Activated naive CD8-positive, alpha-beta T cell (primary cell): ENCODE results near the gene NMNAT3.

Source experiments
- H3K27ac Mint-ChIP-seq: one replicate; pipeline ENCODE4 v1.8.0; 2021; ENCODE audit warnings: mixed read lengths
- H3K27me3 Mint-ChIP-seq: one replicate; pipeline ENCODE4 v1.8.0; 2021; ENCODE audit warnings: mixed read lengths
- H3K36me3 Mint-ChIP-seq: one replicate; pipeline ENCODE4 v1.8.0; 2021; ENCODE audit warnings: mixed read lengths
- H3K4me1 Mint-ChIP-seq: one replicate; pipeline ENCODE4 v1.8.0; 2021; ENCODE audit warnings: low read depth, mixed read lengths
- H3K4me3 Mint-ChIP-seq: one replicate; pipeline ENCODE4 v1.8.0; 2021; ENCODE audit warnings: mild to moderate bottlenecking, mixed read lengths
- H3K9me3 Mint-ChIP-seq: one replicate; pipeline ENCODE4 v1.8.0; 2021; ENCODE audit warnings: low read depth, mixed read lengths

The NMNAT3 gene

GRCh38 chr3:139659511-139659910, 18.3 kb downstream of the NMNAT3 start:
- Mint-ChIP-seq H3K27ac (no peak overlapping the region), H3K4me1 (no peaks in the 10 kb centered on the region), H3K4me3 (no peak overlapping the region), H3K27me3 (no peaks in the 10 kb centered on the region), H3K36me3 (peaks cover 12% of the 10 kb centered on the region), H3K9me3 (no peaks in the 10 kb centered on the region)

- no peaks in the 10 kb centered on the region for H3K9me3 Mint-ChIP-seq
- H3K27me3 Mint-ChIP-seq = no peaks in the 10 kb centered on the region
- H3K36me3 Mint-ChIP-seq = peaks cover 12% of the 10 kb centered on the region
- H3K4me1 Mint-ChIP-seq = no peaks in the 10 kb centered on the region
- no peak overlapping the region for H3K27ac Mint-ChIP-seq
- no peak overlapping the region for H3K4me3 Mint-ChIP-seq
Measured at GRCh38 chr3:139657936-139658335, 19.8 kb downstream of the NMNAT3 start.

- Mint-ChIP-seq H3K4me1 (no peaks in the 10 kb centered on the region), H3K4me3 (no peak overlapping the region), H3K9me3 (no peaks in the 10 kb centered on the region), H3K36me3 (peaks cover 12% of the 10 kb centered on the region), H3K27ac (no peak overlapping the region), H3K27me3 (no peaks in the 10 kb centered on the region)
Measured at GRCh38 chr3:139657434-139657833, 20.3 kb downstream of the NMNAT3 start.

- Mint-ChIP-seq H3K27ac (no peak overlapping the region), H3K4me3 (no peak overlapping the region), H3K27me3 (no peaks in the 10 kb centered on the region), H3K36me3 (peaks cover 12% of the 10 kb centered on the region), H3K9me3 (no peaks in the 10 kb centered on the region), H3K4me1 (no peaks in the 10 kb centered on the region)
Measured at GRCh38 chr3:139655909-139656595, 21.7 kb downstream of the NMNAT3 start.

- H3K4me3 Mint-ChIP-seq = no peak overlapping the region
- H3K27ac Mint-ChIP-seq = no peak overlapping the region
- no peaks in the 10 kb centered on the region for H3K9me3 Mint-ChIP-seq
- no peaks in the 10 kb centered on the region for H3K4me1 Mint-ChIP-seq
- no peaks in the 10 kb centered on the region for H3K27me3 Mint-ChIP-seq
- peaks cover 7% of the 10 kb centered on the region for H3K36me3 Mint-ChIP-seq
Measured at GRCh38 chr3:139654637-139655365, 23.0 kb downstream of the NMNAT3 start.

GRCh38 chr3:139653582-139653981, 24.2 kb downstream of the NMNAT3 start:
- H3K27ac Mint-ChIP-seq = no peak overlapping the region
- no peaks in the 10 kb centered on the region for H3K9me3 Mint-ChIP-seq
- peaks cover 4% of the 10 kb centered on the region for H3K36me3 Mint-ChIP-seq
- no peaks in the 10 kb centered on the region for H3K27me3 Mint-ChIP-seq
- H3K4me1 Mint-ChIP-seq = no peaks in the 10 kb centered on the region
- H3K4me3 Mint-ChIP-seq = no peak overlapping the region

- Mint-ChIP-seq H3K36me3 (peaks cover 3% of the 10 kb centered on the region), H3K4me1 (no peaks in the 10 kb centered on the region), H3K27ac (no peak overlapping the region), H3K9me3 (no peaks in the 10 kb centered on the region), H3K4me3 (no peak overlapping the region), H3K27me3 (no peaks in the 10 kb centered on the region)
Measured at GRCh38 chr3:139652561-139652960, 25.2 kb downstream of the NMNAT3 start.

- Mint-ChIP-seq H3K4me1 (peaks cover 3% of the 10 kb centered on the region), H3K9me3 (peaks cover 8% of the 10 kb centered on the region)
Measured at GRCh38 chr3:139647866-139648435, 29.8 kb downstream of the NMNAT3 start.

GRCh38 chr3:139646512-139646911, 31.3 kb downstream of the NMNAT3 start:
- peaks cover 6% of the 10 kb centered on the region for H3K4me1 Mint-ChIP-seq
- H3K9me3 Mint-ChIP-seq = peaks cover 8% of the 10 kb centered on the region
- no peaks in the 10 kb centered on the region for H3K27me3 Mint-ChIP-seq
- H3K36me3 Mint-ChIP-seq = peaks cover 5% of the 10 kb centered on the region
- H3K27ac Mint-ChIP-seq = no peak overlapping the region
- no peak overlapping the region for H3K4me3 Mint-ChIP-seq

More at GRCh38 chr3:139647866-139648435, 29.8 kb downstream of the NMNAT3 start:
- Mint-ChIP-seq H3K4me3 (no peak overlapping the region), H3K36me3 (peaks cover 5% of the 10 kb centered on the region), H3K27me3 (no peaks in the 10 kb centered on the region), H3K27ac (no peak overlapping the region)

GRCh38 chr3:139642996-139643395, 34.8 kb downstream of the NMNAT3 start:
- H3K27ac Mint-ChIP-seq = no peak overlapping the region
- no peaks in the 10 kb centered on the region for H3K27me3 Mint-ChIP-seq
- H3K4me1 Mint-ChIP-seq = peaks cover 6% of the 10 kb centered on the region
- H3K4me3 Mint-ChIP-seq = no peak overlapping the region
- H3K36me3 Mint-ChIP-seq = peaks cover 11% of the 10 kb centered on the region
- peaks cover 8% of the 10 kb centered on the region for H3K9me3 Mint-ChIP-seq

- H3K9me3 Mint-ChIP-seq = peaks cover 8% of the 10 kb centered on the region
- H3K27me3 Mint-ChIP-seq = no peaks in the 10 kb centered on the region
- peaks cover 11% of the 10 kb centered on the region for H3K36me3 Mint-ChIP-seq
Measured at GRCh38 chr3:139640456-139640855, 37.3 kb downstream of the NMNAT3 start.

GRCh38 chr3:139639662-139640061, 38.1 kb downstream of the NMNAT3 start:
- Mint-ChIP-seq H3K4me3 (no peak overlapping the region), H3K36me3 (peaks cover 11% of the 10 kb centered on the region), H3K9me3 (peaks cover 8% of the 10 kb centered on the region), H3K4me1 (peaks cover 6% of the 10 kb centered on the region), H3K27ac (no peak overlapping the region), H3K27me3 (no peaks in the 10 kb centered on the region)

More at GRCh38 chr3:139640456-139640855, 37.3 kb downstream of the NMNAT3 start:
- H3K4me3 Mint-ChIP-seq = no peak overlapping the region
- peaks cover 6% of the 10 kb centered on the region for H3K4me1 Mint-ChIP-seq
- H3K27ac Mint-ChIP-seq = no peak overlapping the region

- H3K36me3 Mint-ChIP-seq = peaks cover 18% of the 10 kb centered on the region
- H3K9me3 Mint-ChIP-seq = no peaks in the 10 kb centered on the region
- no peak overlapping the region for H3K27ac Mint-ChIP-seq
- peaks cover 6% of the 10 kb centered on the region for H3K4me1 Mint-ChIP-seq
- H3K4me3 Mint-ChIP-seq = no peak overlapping the region
- no peaks in the 10 kb centered on the region for H3K27me3 Mint-ChIP-seq
Measured at GRCh38 chr3:139638518-139638917, 39.3 kb downstream of the NMNAT3 start.

- Mint-ChIP-seq H3K36me3 (peaks cover 22% of the 10 kb centered on the region), H3K4me1 (no peaks in the 10 kb centered on the region), H3K9me3 (no peaks in the 10 kb centered on the region), H3K27me3 (no peaks in the 10 kb centered on the region), H3K4me3 (no peak overlapping the region), H3K27ac (no peak overlapping the region)
Measured at GRCh38 chr3:139636511-139636910, 41.3 kb downstream of the NMNAT3 start.

- peaks cover 22% of the 10 kb centered on the region for H3K36me3 Mint-ChIP-seq
- no peaks in the 10 kb centered on the region for H3K4me1 Mint-ChIP-seq
- H3K27me3 Mint-ChIP-seq = no peaks in the 10 kb centered on the region
- H3K27ac Mint-ChIP-seq = no peak overlapping the region
- no peaks in the 10 kb centered on the region for H3K9me3 Mint-ChIP-seq
- no peak overlapping the region for H3K4me3 Mint-ChIP-seq
Measured at GRCh38 chr3:139634111-139634635, 43.6 kb downstream of the NMNAT3 start.
